OCI-LY3 (cell line): ENCODE results near the gene HRG.

ENCODE experiments used
- CTCF ChIP-seq: fragments of 200-600, 300-600 bp; sonication (generic); IDR thresholded peaks from 2 replicates; pipeline ENCODE4 v1.5.1; 2014; ENCODE audit warnings: antibody characterized with exemption, low read length, low read depth
- EZH2phosphoT487 ChIP-seq: fragments of 200-600 bp; shearing (Covaris generic); IDR thresholded peaks from 2 replicates; pipeline ENCODE4 v1.6.1; 2018; ENCODE audit warnings: antibody characterized with exemption, mixed run types, low read depth

GRCh38 chr3:186680869-186681268 lies 15.1 kb downstream of the HRG start:
- TF ChIP-seq CTCF (no peak), EZH2phosphoT487 (no peak)
